DMS 273 (cell line): ENCODE measurements around the gene EIPR1.

ENCODE experiments used
- DNase-seq: peaks from one replicate; lab custom pipeline; 2025; ENCODE audit not compliant: unreplicated experiment; lab: John Stamatoyannopoulos, UW

Gene EIPR1

DNA sequence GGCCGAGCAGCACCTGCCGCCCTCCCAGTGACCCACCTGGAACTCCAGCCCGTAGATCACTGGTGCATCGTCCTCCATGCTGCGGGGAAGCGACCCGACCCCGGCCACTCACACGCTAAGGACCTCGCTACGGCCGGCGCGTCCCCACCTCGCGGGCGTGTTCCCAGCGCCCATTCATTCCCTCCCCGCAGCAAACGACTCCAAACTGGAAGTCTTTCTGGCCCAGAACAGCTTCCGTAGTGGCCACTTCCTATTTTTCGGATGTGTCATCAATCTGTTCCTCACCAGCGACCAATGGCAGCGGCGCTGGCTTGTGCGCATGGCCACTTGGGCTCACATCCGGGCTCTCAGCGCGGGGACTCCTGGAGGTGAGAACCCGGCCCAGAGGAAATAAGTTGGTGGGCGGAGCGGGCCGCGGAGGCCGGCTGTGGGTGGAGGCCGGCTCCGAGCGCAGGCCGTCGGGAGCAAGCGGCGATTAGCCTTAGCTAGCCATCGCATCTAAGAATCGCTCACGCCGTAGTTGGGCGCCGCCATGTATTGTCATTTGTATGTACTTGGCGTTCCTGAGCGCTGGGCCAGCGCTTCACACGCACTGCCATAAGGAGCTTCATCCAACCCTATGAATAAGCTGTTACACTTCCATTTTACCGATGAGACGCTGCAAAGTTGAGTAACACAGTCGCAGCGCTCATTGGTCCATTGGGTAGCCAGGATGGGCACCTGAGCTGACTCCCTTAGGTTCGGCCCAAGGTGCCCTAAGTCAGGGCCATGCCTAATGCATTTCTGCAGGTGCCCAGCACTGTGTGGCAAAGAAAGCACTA lies at the start of gene EIPR1:
EIPR1 (minus strand) TSS at position 207 of the 821 bp plus-strand sequence; CDS start at position 78, 129 bp downstream.
- DNase-seq = peak; percentile 99

DNA sequence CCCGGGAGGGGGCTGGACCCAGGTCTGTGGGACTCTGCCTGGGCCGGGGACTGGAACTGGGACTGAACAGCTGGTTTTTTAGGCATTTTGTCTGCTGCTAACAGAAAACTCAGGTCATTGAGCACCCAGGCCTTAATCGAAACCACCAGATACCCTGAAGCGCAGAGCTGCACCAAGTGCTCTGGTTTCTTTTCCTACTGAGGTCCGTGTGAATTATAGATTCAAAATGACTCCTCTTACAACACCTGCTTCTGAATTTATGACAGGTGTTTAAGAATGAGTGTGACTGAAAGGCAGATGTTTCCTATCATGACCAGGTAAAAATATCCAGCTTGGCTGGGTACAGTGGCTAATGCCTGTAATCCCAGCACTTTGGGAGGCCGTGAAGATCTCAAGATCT lies 49.7 kb upstream of the EIPR1 start:
- DNase-seq = no peak

DNA sequence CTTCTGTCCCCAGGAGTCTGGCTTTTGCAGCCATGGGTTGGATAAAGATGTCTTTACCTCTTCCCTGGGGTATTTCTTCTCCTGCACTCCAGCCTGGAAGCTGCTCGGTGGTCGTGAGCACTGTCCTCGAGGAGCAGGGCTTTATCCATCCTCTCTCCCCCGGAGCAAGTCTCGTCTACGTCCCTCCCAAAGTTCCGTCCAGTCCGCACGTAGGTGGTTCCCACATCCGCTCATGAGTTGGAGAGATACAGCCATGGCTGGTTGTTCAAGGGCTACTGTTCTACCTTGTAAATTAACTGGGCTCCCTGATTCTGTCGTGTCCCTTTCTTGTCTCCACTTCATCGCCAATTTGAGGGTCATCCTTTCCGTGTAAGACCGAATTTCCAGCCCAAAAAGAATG lies 49.0 kb upstream of the EIPR1 start:
- DNase-seq = no peak

DNA sequence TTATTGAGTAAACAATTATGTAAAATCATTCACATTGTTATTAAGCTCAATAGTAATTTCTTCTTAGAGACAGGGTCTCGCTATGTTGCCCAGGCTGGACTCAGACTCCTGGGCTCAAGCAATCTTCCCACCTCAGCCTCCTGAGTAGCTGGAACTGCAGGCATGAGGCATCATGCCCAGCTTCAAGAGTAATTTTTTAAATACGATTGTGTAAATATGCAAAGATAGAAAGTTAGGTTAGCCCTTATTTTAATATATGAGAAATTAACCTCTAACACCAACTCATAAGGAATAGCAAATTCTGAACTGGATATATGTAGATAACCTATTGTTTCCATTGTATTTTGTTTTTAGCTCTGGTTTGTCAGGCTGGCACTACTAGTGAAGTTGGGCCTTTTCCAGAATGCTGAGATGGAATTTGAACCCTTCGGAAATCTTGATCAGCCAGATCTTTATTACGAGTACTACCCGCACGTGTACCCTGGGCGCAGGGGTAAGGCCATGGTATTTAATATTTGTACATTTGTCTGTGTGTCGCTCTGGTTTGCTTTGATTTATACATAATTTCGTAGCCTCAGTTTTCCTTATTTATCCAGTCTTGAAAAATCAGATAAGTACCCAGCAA lies 46.7 kb upstream of the EIPR1 start:
- DNase-seq = no peak

DNA sequence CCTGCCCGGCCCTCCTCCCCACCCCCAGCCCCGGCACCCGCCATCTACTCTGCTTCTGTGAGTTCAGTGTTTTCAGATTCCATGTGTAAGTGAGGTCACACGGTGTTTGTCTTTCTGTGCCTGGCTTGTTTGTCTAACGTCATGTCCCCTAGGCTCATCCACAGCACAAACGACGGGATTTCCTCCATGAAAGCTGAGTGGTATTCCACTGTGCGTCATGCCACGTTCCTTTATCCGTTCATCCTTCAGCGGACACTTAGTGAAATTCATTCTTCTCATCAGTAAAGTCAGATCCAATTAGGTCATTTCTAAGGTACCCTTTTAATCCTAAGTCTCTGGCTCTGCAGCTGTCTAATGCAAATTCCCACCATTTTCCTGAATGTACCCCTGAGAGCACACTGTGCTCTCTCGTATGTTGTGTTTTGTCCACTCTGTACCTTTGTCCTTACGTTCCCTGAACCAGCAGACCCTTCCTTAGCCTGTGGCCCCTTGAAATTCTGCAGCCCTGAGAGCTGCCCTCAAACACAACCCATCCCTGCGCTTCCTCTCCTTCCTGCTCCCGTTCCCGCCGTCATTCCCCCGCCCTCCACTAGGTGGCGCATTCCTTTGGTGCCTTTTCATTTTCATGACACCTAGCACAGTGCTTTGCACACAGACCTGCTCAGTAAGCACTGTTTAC lies 46.0 kb upstream of the EIPR1 start:
- DNase-seq = peak; percentile 73

DNA sequence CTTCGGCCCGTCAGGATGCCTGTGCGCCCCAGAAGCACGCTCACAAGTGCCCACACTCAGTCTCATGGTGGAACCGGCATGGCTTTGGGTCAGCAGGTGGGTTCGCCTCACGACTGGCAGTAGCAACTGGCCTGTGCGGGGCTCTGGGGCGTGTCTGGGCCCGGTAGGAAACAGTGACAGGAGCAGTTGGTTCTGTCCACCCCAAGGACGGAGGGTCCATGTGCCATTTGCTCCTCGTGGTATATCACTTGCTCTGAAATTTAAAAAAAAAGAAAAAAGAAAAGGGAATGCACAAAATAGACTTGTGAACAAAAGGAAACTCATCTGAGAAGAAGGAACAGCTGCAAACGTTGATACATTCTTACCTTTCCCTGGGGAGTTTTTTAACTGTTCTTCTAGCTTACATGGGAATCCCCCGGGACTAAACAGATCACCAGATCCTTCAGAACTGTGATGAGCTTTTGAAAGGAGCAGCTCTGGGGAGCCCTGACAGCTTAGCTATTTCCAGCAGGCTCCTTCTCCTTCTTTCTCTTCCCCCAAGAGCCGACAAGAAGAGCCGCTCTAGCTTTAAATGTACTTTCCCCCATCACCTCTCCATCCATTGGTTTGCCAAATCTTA lies 44.7 kb upstream of the EIPR1 start:
- no peak for DNase-seq

DNA sequence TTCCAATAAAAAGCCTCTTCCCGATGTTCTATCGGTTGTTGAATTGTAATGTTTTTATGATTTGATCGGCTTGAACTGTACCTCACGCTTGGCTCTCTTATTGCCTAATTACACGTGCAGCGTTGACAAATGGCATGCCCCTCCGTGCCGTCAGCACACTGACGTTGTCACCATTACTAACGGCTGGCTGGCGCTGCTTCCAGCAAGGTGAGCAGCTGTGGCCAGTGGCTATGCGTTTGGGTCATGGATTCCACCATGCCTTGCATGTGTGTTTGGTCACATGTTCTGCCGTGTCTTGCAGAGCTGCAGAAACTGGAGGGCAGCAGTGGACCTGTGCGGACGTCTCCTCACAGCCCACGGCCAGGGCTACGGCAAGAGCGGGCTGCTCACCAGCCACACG lies 44.0 kb upstream of the EIPR1 start:
- no peak for DNase-seq

DNA sequence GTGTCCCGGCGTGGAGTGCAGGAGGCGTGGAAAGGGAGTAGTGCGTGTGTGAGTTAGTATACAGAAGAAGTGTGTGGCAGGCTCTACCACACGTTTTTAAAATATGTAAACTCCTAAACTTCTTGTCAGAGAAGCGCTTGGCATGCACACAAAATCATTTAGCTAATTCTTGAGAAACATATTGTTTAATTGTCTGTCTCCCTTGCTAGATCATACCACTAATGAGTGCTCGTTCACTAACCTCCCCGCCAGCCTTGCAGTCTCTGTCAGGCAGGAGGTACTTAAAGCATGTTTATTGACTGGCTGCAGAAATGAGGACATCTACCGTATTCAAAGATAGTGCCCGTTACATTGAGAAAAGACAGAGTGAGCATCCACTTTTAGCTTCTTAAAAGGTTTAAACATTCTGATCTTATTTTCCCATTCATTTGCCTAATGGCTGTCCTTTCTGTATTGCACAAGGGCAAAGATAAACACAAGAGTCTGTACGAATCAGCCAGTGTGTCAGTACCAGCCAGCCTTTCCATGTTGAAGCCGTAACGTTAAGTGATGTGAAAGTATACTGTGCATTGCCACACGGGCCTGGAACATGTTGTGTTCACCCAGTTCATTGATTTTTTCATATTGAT lies 43.3 kb upstream of the EIPR1 start:
- no peak for DNase-seq

DNA sequence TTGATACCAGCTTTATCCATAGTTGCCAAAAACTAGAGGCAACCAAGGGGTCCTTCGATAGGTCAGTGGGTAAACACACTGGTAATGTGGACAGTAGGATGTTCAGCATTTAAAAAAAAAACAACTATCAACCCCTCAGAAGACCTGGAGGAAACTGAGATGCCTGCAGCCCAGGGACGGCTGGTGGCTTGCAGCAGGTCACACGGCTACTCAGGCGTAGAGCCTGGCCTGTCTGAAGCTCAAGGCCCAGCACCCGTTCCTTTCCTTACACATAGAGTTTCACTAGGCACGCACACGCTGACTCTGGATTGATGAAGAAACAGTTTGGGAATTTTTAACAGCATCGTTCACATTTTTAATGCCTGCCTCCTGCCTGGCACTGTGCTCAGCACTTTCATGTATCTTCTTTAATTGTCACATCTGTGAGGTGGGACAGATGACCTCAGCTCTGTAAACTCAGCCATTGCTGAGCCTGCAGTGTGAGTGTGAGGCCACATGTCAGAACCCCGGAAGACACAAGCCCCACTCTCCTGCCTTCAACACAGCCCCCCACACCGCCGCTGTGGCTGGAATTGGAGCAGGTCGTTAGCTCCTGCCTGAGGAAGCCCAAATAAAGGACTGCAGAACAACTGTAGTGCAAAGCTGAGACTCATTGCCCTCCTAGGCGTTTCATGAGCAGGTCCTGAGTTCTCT lies 42.6 kb upstream of the EIPR1 start:
- DNase-seq = no peak

DNA sequence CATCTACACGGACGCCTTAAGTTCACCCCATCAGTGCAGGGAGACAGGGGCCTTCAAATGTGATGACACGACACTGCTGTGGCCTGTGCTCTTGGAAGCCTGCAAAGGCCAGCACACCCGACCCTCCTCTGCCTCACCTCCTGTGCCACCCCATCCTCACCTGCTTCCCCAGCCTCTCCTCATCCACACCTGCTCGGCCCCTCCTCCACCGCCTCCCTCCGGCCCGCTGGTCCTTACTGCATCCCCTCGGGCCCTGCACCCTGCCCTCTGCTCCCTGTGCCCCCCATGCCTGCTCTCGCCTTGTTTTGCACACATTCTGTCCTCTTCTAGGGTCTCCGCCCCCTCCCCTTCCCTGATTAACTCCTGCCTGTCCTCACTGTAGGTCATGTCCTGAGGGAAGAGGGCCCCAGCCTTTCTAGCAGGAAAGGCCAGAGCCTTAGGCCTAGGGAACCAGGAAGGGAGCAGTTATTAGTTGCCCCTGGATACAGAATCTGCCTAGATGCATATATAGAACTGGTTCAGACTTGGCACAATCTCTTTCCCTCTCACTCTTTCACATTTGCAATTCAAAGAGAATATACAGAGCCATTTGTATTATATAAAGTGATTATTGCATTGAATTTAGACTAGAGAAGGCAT lies 41.3 kb upstream of the EIPR1 start:
- DNase-seq = no peak

DNA sequence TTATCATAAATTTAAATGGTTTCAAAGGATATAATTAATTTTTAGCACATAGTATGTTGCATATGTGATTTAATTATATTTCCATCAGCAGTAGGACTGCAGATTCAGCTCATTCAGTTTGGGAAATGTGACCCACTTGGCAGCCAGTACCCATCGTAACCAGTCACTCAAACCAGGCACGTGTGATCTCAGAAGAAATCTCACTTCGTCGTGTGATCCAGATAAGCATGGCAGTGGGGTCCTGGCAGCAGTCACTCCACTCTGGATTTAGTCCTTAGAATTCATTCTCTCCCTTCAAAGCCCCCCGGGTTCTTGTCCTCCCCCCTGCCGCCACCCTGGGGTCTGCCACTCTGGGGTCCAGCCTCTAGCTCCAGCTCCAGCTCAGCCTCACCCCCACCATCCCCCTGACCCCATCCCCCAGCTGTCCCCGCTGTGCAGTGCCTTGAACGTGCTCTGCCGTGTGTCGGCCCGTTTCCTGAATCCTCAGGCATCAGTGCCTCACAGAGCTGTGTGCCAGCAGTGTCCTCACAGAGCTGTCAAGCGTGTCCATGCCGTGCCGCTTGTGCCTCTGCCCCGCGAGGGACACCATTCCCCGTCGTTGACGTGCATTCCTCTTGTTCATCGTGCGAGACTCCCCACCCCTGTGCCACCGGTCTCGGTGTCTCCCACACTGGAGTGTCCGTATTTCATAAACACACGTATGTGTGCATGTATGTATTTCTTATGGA lies 36.7 kb upstream of the EIPR1 start:
- DNase-seq = no peak

DNA sequence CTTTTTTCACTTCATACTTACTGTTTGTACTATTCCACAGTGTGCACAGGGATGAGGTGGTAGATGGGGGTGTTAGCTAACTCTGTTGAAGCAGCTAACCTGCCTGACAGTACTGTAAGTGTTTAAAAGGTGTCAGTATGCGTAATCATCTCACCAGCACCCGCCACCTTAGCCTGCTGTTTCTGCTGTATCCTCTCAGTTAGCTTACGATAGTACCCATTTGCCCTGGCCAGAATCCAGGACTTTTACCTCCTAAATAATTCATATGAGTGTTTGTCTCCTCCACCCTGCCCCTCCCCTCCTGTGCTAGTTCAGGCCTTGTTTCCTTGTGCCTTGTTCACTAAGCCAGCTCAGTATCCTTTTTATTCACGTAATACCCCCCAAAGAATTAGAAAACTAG lies 36.1 kb upstream of the EIPR1 start:
- DNase-seq = peak; percentile 6

DNA sequence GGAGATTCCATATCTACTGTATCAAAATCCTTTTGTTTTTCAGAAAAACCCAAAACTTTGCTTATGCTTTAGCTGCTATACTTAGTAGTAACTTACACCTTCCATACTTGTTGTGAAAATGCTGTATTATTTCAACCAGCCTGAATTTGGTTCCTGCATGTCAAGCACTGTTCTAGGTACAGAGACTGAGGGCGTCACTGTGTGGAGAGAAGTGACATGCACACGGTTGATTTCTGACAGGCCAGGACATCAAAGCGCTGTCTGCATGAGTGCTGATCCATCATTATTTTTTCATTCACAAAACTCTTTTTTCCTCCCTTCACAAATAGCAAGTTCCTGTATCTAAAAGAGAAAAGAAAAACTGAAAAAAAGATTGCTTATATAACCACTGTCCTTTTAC lies 33.5 kb upstream of the EIPR1 start:
- no peak for DNase-seq

DNA sequence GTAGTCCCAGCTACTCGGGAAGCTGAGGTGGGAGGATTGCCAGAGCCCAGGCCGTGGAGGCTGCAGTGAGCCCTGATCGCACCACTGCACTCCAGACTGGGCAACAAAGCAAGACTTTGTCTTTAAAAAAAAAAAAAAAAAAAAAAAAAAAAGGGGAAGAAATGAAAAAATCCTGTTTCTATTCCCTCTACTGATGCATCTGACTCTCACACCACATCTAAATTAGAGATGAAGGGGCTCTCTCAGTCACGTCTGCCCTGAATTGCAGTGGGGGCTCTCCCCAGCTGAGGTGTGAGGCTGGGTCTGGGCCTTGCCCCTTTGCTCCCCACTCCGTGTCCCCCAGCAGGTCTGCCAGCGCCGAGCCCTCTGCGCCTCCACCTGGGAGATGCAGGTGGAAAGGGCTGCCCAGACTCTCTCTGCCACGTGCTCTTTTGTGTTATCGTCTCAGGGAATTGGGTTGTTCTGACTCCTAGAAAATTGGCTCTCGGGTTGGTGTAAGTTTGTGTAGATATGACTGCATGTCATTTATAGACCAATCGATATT lies 32.1 kb upstream of the EIPR1 start:
- DNase-seq = no peak

DNA sequence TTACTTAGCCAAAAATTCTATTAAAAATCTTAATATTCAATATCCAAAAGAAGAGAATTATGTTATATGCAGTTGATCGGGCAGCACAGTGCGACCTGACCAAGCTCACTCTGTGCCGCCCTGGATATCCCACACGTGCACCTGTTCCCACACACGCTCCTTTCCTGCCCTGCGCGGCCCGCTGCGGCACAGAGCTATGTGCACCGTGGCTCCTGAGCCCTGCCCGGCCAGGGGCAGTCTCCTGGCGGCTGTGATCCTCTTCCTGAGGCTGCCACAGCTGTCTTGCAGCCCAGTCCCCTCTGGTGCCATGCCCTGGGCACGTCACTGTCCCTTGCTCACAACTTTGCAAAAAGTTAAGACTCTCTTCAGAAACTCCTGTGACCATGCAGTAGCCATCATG lies 31.2 kb upstream of the EIPR1 start:
- DNase-seq = no peak

DNA sequence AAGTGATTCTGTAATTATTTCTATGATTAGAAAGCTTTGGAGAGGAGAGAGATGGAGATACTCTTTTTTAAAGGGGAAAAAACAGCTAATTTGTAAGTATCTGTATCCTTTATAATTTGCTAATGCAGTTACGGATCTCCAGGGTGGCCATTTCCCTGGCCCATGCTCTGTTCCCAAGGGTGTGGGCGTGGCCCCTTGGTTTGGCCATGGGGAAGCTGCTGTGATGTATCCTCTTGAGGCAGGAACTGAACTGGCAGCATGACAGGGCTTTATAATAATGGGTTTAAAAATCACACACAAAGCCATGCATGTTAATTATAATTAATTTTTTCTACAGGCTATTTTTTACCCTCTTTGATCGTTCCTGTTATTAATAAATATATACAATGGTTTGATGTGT lies 28.9 kb upstream of the EIPR1 start:
- no peak for DNase-seq

DNA sequence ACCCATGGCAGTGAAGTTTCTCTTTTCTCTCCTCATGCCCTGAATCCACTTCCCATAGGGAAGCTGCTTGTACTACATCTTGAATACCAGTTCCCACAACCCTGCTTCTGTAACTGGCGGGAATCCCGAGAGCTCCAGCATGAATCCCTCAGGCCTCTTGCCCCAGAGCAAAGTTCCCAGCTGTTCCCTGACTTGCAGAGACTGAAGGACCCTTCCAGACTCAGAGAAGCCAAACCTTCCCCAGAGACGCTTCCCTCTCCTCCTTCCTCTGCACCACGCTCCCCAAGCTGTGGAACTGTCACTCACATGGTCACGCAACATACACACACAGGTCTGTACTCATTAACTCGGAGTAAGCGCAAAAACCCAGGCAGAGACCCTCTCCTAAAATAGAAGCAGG lies 28.3 kb upstream of the EIPR1 start:
- no peak for DNase-seq

DNA sequence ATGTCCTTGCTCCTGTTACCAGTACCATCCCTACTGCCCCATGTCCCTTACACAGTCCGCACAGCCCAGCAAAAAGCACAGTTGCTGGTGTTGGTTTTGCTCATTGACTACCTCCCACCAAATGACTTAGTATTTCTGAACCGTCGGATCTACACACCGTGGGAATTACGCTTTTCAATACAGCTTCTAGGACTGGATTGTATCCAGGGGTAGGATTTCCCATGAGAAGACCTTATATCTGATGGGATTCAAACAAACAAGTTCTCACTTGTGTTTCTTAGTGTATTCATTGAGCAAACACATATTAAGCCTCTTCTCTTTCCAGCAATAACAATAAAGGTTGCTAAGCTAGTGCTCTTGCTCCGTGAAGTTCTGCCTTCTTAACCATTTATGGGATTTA lies 27.7 kb upstream of the EIPR1 start:
- no peak for DNase-seq

DNA sequence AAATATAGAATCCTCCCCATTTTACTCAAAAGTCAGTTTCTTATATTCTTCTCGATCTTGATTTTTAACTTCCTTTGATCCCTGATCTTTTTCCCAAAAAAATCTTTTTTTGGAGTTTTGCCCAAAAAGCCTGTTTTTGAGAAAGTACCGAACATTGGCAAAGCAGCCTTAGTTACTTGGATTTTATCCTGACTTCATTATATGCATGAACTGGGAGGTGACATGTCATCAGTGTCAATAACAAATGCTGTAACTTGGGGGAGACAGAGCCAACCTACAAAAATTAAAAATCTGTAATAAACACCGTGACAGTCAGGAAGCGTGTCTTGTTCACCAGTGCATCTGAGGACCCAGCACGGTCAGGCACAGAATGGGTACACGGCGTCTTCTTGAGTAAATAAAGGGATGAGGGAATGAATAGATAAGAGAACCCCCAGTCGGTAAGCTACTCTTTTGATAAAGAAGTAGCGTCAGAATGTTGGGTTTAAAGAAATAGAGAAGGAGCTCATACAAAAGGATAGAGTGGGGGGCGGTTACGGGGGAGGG lies 26.8 kb upstream of the EIPR1 start:
- DNase-seq = no peak
